ENCODE measurements around the gene NT5C2.

The NT5C2 gene

GRCh38 chr10:103042908-103043307 is 150.2 kb downstream of the NT5C2 start:
- H3K79me2 ChIP-seq (ENCODE audit: insufficient read depth, low read length) = no peaks in the 10 kb centered on the region
- H3K27me3 ChIP-seq (ENCODE audit: insufficient read depth, low read length, poor library complexity) = no peaks in the 10 kb centered on the region
- DNase-seq = no peak
- H3K4me3 ChIP-seq (ENCODE audit: low read depth in 1 of 2, low read length in 2 of 2) = no peak overlapping the region
- no peak overlapping the region for H2AFZ ChIP-seq (ENCODE audit: low read depth, low read length)
- H3K4me1 ChIP-seq (ENCODE audit: insufficient read depth, low read length) = no peaks in the 10 kb centered on the region
- no peaks in the 10 kb centered on the region for H3K36me3 ChIP-seq (ENCODE audit: insufficient read depth, low read length)
- no peak overlapping the region for H3K27ac ChIP-seq (ENCODE audit: low read length)
- no peak overlapping the region for H3K9ac ChIP-seq (ENCODE audit: low read depth, low read length)
- no peaks in the 10 kb centered on the region for H4K20me1 ChIP-seq (ENCODE audit: insufficient read depth, low read length)
- TF ChIP-seq CTCF (IDR thresholded peaks at IDR 0.05; ENCODE audit: borderline replicate concordance, extremely low read depth, low read length, poor library complexity, severe bottlenecking) = peak; percentile 45
- no peak for TF ChIP-seq EZH2 (IDR thresholded peaks at IDR 0.05; ENCODE audit: borderline replicate concordance, low read depth, low read length, severe bottlenecking)
- ATAC-seq (ENCODE audit: insufficient read depth, low read depth) = no peak
- no peaks in the 10 kb centered on the region for H3K9me3 ChIP-seq (ENCODE audit: insufficient read depth, low read length, severe bottlenecking)
- no peak overlapping the region for H3K4me2 ChIP-seq (ENCODE audit: insufficient read depth, low read length)

GRCh38 chr10:103042129-103042528 is 150.9 kb downstream of the NT5C2 start:
- Histone ChIP-seq H3K4me2 (ENCODE audit: insufficient read depth, low read length) (no peak overlapping the region), H3K9me3 (ENCODE audit: insufficient read depth, low read length, severe bottlenecking) (no peaks in the 10 kb centered on the region), H3K36me3 (ENCODE audit: insufficient read depth, low read length) (no peaks in the 10 kb centered on the region), H3K27ac (ENCODE audit: low read length) (no peak overlapping the region), H3K4me1 (ENCODE audit: insufficient read depth, low read length) (no peaks in the 10 kb centered on the region), H3K27me3 (ENCODE audit: insufficient read depth, low read length, poor library complexity) (no peaks in the 10 kb centered on the region), H3K79me2 (ENCODE audit: insufficient read depth, low read length) (no peaks in the 10 kb centered on the region), H2AFZ (ENCODE audit: low read depth, low read length) (no peak overlapping the region), H3K4me3 (ENCODE audit: low read depth in 1 of 2, low read length in 2 of 2) (no peak overlapping the region), H3K9ac (ENCODE audit: low read depth, low read length) (no peak overlapping the region), H4K20me1 (ENCODE audit: insufficient read depth, low read length) (no peaks in the 10 kb centered on the region)
- DNase-seq (no peak), ATAC-seq (ENCODE audit: insufficient read depth, low read depth) (no peak)
- TF ChIP-seq EZH2 (IDR thresholded peaks at IDR 0.05; ENCODE audit: borderline replicate concordance, low read depth, low read length, severe bottlenecking) (no peak), CTCF (IDR thresholded peaks at IDR 0.05; ENCODE audit: borderline replicate concordance, extremely low read depth, low read length, poor library complexity, severe bottlenecking) (no peak)

GRCh38 chr10:103041391-103041790 is 151.7 kb downstream of the NT5C2 start:
- Histone ChIP-seq H3K27me3 (ENCODE audit: insufficient read depth, low read length, poor library complexity) (no peaks in the 10 kb centered on the region), H3K4me1 (ENCODE audit: insufficient read depth, low read length) (no peaks in the 10 kb centered on the region), H3K4me3 (ENCODE audit: low read depth in 1 of 2, low read length in 2 of 2) (no peak overlapping the region), H3K4me2 (ENCODE audit: insufficient read depth, low read length) (no peak overlapping the region), H3K9me3 (ENCODE audit: insufficient read depth, low read length, severe bottlenecking) (no peaks in the 10 kb centered on the region), H3K27ac (ENCODE audit: low read length) (no peak overlapping the region), H3K79me2 (ENCODE audit: insufficient read depth, low read length) (no peaks in the 10 kb centered on the region), H3K9ac (ENCODE audit: low read depth, low read length) (no peak overlapping the region), H4K20me1 (ENCODE audit: insufficient read depth, low read length) (no peaks in the 10 kb centered on the region), H3K36me3 (ENCODE audit: insufficient read depth, low read length) (no peaks in the 10 kb centered on the region), H2AFZ (ENCODE audit: low read depth, low read length) (no peak overlapping the region)
- TF ChIP-seq CTCF (IDR thresholded peaks at IDR 0.05; ENCODE audit: borderline replicate concordance, extremely low read depth, low read length, poor library complexity, severe bottlenecking) (no peak), EZH2 (IDR thresholded peaks at IDR 0.05; ENCODE audit: borderline replicate concordance, low read depth, low read length, severe bottlenecking) (no peak)
- ATAC-seq (ENCODE audit: insufficient read depth, low read depth) (no peak), DNase-seq (no peak)

GRCh38 chr10:103040418-103040817 is 152.7 kb downstream of the NT5C2 start:
- H3K4me1 ChIP-seq (ENCODE audit: insufficient read depth, low read length) = no peaks in the 10 kb centered on the region
- H3K79me2 ChIP-seq (ENCODE audit: insufficient read depth, low read length) = no peaks in the 10 kb centered on the region
- H3K36me3 ChIP-seq (ENCODE audit: insufficient read depth, low read length) = no peaks in the 10 kb centered on the region
- no peak overlapping the region for H3K4me3 ChIP-seq (ENCODE audit: low read depth in 1 of 2, low read length in 2 of 2)
- no peaks in the 10 kb centered on the region for H4K20me1 ChIP-seq (ENCODE audit: insufficient read depth, low read length)
- no peak overlapping the region for H3K27ac ChIP-seq (ENCODE audit: low read length)
- no peak overlapping the region for H3K4me2 ChIP-seq (ENCODE audit: insufficient read depth, low read length)
- TF ChIP-seq CTCF (IDR thresholded peaks at IDR 0.05; ENCODE audit: borderline replicate concordance, extremely low read depth, low read length, poor library complexity, severe bottlenecking) = no peak
- TF ChIP-seq EZH2 (IDR thresholded peaks at IDR 0.05; ENCODE audit: borderline replicate concordance, low read depth, low read length, severe bottlenecking) = no peak
- no peak overlapping the region for H2AFZ ChIP-seq (ENCODE audit: low read depth, low read length)
- no peak for ATAC-seq (ENCODE audit: insufficient read depth, low read depth)
- no peaks in the 10 kb centered on the region for H3K9me3 ChIP-seq (ENCODE audit: insufficient read depth, low read length, severe bottlenecking)
- no peaks in the 10 kb centered on the region for H3K27me3 ChIP-seq (ENCODE audit: insufficient read depth, low read length, poor library complexity)
- no peak for DNase-seq
- H3K9ac ChIP-seq (ENCODE audit: low read depth, low read length) = no peak overlapping the region

Measured in DND-41 (cell line).